ENCODE measurements around the gene COL27A1. TPM values are rescaled to one million over a fixed set of nuclear protein-coding genes. Genes with fewer than 3 reads are reported as not detected.
A peak's percentile ranks its signal among the peaks of the same experiment; 100 is the strongest.

The COL27A1 gene
- total RNA-seq, 2 donors from 2014 or later: 18.5 to 57.1 TPM

DNA sequence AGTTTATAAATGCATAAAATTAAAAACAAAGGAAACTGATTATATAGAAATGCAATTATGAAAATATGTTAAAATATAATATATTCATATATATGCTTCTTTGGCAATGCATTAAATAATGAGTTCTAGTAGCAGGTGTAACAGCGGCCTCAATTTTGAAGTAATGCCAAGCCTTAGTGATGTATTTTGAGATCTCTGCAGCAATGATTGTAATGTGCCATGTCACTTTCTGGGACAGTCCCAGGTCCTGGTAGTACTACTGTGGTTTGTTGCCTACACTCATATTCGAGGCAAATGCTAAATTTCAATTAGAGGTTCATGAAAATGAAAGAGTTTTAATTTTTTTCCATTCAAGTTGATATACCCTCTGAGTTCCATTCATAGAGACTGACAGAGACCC, 91.7 kb downstream of the COL27A1 start:
- no peak for DNase-seq (ENCODE audit: low spot score)
- no peak for ATAC-seq (ENCODE audit: insufficient number of reproducible peaks, low FRiP score, low read depth)
- Histone ChIP-seq H3K27ac (no peak overlapping the region), H3K4me1 (ENCODE audit: control insufficient read depth in 1 of 2, low read depth in 2 of 2) (peaks cover 7 to 35% of the 10 kb centered on the region in 2 donors), H3K36me3 (peaks cover 8% of the 10 kb centered on the region), H3K9me3 (no peaks in the 10 kb centered on the region), H3K27me3 (replicated peaks; ENCODE audit: insufficient read depth) (no peaks in the 10 kb centered on the region), H3K4me3 (no peak overlapping the region)
- TF ChIP-seq, protein P1, sequence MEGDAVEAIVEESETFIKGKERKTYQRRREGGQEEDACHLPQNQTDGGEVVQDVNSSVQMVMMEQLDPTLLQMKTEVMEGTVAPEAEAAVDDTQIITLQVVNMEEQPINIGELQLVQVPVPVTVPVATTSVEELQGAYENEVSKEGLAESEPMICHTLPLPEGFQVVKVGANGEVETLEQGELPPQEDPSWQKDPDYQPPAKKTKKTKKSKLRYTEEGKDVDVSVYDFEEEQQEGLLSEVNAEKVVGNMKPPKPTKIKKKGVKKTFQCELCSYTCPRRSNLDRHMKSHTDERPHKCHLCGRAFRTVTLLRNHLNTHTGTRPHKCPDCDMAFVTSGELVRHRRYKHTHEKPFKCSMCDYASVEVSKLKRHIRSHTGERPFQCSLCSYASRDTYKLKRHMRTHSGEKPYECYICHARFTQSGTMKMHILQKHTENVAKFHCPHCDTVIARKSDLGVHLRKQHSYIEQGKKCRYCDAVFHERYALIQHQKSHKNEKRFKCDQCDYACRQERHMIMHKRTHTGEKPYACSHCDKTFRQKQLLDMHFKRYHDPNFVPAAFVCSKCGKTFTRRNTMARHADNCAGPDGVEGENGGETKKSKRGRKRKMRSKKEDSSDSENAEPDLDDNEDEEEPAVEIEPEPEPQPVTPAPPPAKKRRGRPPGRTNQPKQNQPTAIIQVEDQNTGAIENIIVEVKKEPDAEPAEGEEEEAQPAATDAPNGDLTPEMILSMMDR (IDR thresholded peaks at IDR 0.05): no peak

DNA sequence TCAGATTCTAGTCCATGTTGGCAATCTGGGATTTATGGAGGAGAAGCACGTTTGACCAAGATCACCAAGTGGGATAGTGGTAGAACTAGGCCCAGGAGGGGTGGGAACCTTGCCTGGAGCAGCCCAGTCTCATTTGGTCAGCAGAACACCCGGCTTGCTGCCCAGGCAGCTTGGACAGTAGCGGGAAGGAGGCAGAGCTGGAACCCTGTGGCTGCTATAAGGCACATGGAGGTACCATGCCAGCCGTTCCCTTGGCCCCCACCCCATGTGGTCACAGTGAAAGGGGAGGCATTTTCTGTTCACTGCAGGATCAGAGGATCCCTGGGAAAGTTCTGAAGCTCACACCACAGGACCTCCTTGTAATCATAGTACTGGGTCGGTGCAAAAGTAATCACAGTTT, 92.2 kb downstream of the COL27A1 start:
- ATAC-seq (ENCODE audit: insufficient number of reproducible peaks, low FRiP score, low read depth): no peak
- no peaks in the 10 kb centered on the region for H3K27me3 ChIP-seq (replicated peaks; ENCODE audit: insufficient read depth)
- H3K9me3 ChIP-seq: no peaks in the 10 kb centered on the region
- H3K36me3 ChIP-seq: peaks cover 8% of the 10 kb centered on the region
- H3K4me3 ChIP-seq: no peak overlapping the region
- H3K4me1 ChIP-seq (ENCODE audit: control insufficient read depth in 1 of 2, low read depth in 2 of 2): peaks cover 7 to 35% of the 10 kb centered on the region in 2 donors
- no peak overlapping the region for H3K27ac ChIP-seq
- no peak for DNase-seq (ENCODE audit: low spot score)
- TF ChIP-seq, protein P1 (IDR thresholded peaks at IDR 0.05): no peak

DNA sequence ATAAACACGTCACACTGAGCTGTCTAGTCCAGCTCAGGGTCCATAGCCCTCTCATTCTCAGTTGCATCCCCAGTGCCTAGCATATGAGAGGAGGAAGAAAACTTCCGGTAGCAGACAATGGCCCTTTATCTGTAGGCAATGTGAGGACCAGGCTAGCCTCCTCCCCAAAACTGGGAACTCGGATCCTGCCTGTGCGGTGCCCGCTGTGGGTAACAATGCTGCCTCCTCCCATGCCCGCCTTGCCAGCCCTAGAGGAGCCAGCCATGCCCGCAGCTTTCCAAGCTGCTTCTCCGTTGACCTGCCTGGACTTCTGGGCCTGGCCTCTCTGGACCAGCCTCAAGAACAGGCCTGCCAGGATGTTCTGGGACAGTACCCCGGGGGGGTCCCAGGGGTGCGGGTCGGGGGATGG, 93.0 kb downstream of the COL27A1 start:
- TF ChIP-seq, protein P1 (IDR thresholded peaks at IDR 0.05): no peak
- Histone ChIP-seq H3K4me1 (ENCODE audit: control insufficient read depth in 1 of 2, low read depth in 2 of 2) (peaks cover 7 to 35% of the 10 kb centered on the region in 2 donors), H3K9me3 (no peaks in the 10 kb centered on the region), H3K27me3 (replicated peaks; ENCODE audit: insufficient read depth) (no peaks in the 10 kb centered on the region), H3K4me3 (no peak overlapping the region), H3K27ac (no peak overlapping the region), H3K36me3 (peaks cover 8% of the 10 kb centered on the region)
- DNase-seq (ENCODE audit: low spot score): no peak
- ATAC-seq (ENCODE audit: insufficient number of reproducible peaks, low FRiP score, low read depth): no peak

DNA sequence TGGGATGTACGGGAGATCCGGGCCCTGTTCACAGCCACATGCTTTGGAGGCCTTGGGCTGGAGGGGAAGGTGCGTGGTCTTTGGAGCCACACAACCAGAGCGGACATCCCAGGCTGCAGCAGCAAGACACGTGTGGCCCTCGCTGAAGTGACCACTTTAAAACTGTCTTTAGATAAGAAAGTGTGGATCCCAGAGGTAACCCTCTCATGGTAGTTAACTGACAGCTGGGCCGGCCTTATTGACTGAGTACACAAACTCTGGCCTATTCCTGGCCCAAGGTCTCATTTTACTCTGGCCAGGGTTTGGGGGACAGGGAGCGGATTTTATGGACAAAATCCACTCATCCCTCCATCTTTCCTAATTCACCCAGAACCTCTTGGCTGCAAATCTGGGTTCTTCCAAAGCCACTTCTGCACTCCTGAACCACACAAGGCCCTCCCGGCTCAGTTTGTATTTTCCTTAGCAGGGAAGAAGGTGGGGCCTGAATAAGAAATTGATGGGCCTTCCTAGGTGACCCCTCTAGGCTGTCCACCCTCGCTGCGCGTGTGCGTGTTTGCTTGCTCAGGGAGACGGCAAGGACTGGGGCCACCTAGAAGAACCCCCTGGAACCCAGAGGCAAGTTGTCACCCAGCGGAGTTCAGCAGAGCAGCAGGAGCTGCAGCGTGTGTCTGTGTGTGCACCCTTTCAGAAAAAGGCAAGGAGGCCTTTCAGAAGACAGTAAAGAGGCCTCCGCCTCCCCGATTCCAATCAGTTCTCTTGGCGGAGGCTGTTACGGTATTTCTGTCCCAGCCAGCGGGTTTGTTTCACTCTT, 94.3 kb downstream of the COL27A1 start:
- H3K9me3 ChIP-seq: no peaks in the 10 kb centered on the region
- H3K27ac ChIP-seq: no peak overlapping the region
- DNase-seq (ENCODE audit: low spot score) (no peak), ATAC-seq (ENCODE audit: insufficient number of reproducible peaks, low FRiP score, low read depth) (no peak)
- H3K36me3 ChIP-seq: peaks cover 8% of the 10 kb centered on the region
- TF ChIP-seq, protein P1 (IDR thresholded peaks at IDR 0.05): no peak
- no peaks in the 10 kb centered on the region for H3K27me3 ChIP-seq (replicated peaks; ENCODE audit: insufficient read depth)
- peaks cover 7 to 35% of the 10 kb centered on the region in 2 donors for H3K4me1 ChIP-seq (ENCODE audit: control insufficient read depth in 1 of 2, low read depth in 2 of 2)
- peak overlapping the region; percentile 42 for H3K4me3 ChIP-seq

DNA sequence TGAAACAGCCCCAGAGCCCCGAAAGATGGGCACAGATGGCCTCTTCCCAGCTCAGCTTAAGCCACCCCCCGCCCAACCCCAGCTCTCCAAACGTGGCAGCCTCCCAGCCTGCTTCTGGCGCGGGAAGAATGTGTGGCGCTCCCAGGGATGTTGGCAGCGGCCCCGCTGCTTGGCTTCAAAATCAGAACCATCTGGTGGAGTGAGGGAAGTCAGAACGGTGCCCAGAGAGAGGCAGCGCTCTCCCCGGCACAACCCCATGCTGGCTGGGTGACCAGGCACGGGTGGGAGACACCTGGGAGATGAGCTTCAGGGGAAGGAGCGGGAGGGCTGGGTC, 94.9 kb downstream of the COL27A1 start:
- peaks cover 7 to 35% of the 10 kb centered on the region in 2 donors for H3K4me1 ChIP-seq (ENCODE audit: control insufficient read depth in 1 of 2, low read depth in 2 of 2)
- H3K27me3 ChIP-seq (replicated peaks; ENCODE audit: insufficient read depth): no peaks in the 10 kb centered on the region
- H3K36me3 ChIP-seq: peaks cover 8% of the 10 kb centered on the region
- H3K4me3 ChIP-seq: peak overlapping the region; percentile 42
- DNase-seq (ENCODE audit: low spot score) (peak; percentile 46), ATAC-seq (ENCODE audit: insufficient number of reproducible peaks, low FRiP score, low read depth) (no peak)
- H3K9me3 ChIP-seq: no peaks in the 10 kb centered on the region
- TF ChIP-seq, protein P1 (IDR thresholded peaks at IDR 0.05): no peak
- no peak overlapping the region for H3K27ac ChIP-seq
